Muscle of leg (tissue), 11 donors: Measurements from ENCODE around the gene TRABD2A. TPM values are rescaled to one million over a fixed set of nuclear protein-coding genes. Genes with fewer than 3 reads are reported as not detected.
A peak's percentile ranks its signal among the peaks of the same experiment; 100 is the strongest.

Experiments used
- DNase-seq: peaks from one replicate; pipeline ENCODE4 v3.0.0; 2013
- H3K27ac ChIP-seq: one replicate; pipeline ENCODE4 v1.5.1; 2013; ENCODE audit warnings: mild to moderate bottlenecking, low read length, control low read depth
- H3K27me3 ChIP-seq: one replicate; pipeline ENCODE4 v1.6.1; 2013; ENCODE audit warnings: low read length; ENCODE audit not compliant: control insufficient read depth, insufficient read depth
- H3K36me3 ChIP-seq: one replicate; pipeline ENCODE4 v1.6.1; 2013; ENCODE audit warnings: low read length; ENCODE audit not compliant: control insufficient read depth, insufficient read depth
- H3K4me1 ChIP-seq: one replicate; pipeline ENCODE4 v1.6.1; 2013; ENCODE audit warnings: low read length; ENCODE audit not compliant: control insufficient read depth, insufficient read depth
- H3K4me3 ChIP-seq: one replicate; pipeline ENCODE4 v1.5.1; 2013; ENCODE audit warnings: low read length, control low read depth
- H3K9me3 ChIP-seq: replicated peaks from 2 replicates; pipeline ENCODE4 v1.6.1; 2013; ENCODE audit warnings: low read depth, low read length; ENCODE audit not compliant: control insufficient read depth
- WGBS: methylation state at CpG from one replicate; pipeline ENCODE4 v1.1.5; 2013; ENCODE audit warnings: missing lambda C conversion rate; ENCODE audit not compliant: insufficient coverage; 5-methylcytosine and 5-hydroxymethylcytosine counted together
- polyA plus RNA-seq, 8 donors: library from polyadenylated mRNA; unstranded; fragments of 120-200 nt; gene quantifications; one replicate each; pipeline versions ENCODE4 v1.2.1 to v1.2.3, GENCODE V29; 2013; ENCODE audit warnings: inconsistent platforms in 1 of 8, low replicate concordance in 1 of 8; ENCODE audit not compliant: insufficient read length in 8 of 8, insufficient read depth in 1 of 8
- total RNA-seq: library from RNA; stranded (reverse); fragments of 120-200 nt; gene quantifications from one replicate; pipeline ENCODE4 v1.2.4, GENCODE V29; 2013

The TRABD2A gene
- total and polyA plus RNA-seq, 9 donors: 0.07 to 1.3 (median 0.23) TPM

GRCh38 chr2:84851876-84852275, 29.0 kb downstream of the TRABD2A start:
- Histone ChIP-seq H3K4me3 (no peak overlapping the region), H3K27me3 (peaks cover 2% of the 10 kb centered on the region), H3K9me3 (no peaks in the 10 kb centered on the region), H3K27ac (no peak overlapping the region), H3K36me3 (no peaks in the 10 kb centered on the region), H3K4me1 (no peaks in the 10 kb centered on the region)
- WGBS: no CpG with 5 or more reads among the region's 3 CpGs
- DNase-seq: no peak

DNA sequence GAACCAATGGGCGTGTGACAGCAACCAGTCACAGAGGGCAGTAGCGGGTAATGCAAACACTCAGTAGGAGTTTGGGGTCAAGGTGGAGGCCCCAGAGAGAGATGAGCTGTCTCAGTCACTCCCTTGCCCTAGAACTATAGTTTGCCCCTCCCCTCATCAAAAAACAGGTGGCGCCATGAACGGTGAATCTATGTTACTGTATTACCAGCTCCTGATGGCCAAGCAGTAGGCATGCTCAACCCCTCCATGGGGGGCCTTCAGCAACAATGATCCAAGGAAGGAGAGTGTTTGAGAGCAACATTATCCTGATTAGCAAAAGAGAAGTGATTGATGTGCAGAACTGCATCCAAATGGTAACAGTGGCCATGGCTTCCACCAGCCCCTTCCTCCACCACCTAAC, 30.4 kb downstream of the TRABD2A start:
- no peaks in the 10 kb centered on the region for H3K4me1 ChIP-seq

DNA sequence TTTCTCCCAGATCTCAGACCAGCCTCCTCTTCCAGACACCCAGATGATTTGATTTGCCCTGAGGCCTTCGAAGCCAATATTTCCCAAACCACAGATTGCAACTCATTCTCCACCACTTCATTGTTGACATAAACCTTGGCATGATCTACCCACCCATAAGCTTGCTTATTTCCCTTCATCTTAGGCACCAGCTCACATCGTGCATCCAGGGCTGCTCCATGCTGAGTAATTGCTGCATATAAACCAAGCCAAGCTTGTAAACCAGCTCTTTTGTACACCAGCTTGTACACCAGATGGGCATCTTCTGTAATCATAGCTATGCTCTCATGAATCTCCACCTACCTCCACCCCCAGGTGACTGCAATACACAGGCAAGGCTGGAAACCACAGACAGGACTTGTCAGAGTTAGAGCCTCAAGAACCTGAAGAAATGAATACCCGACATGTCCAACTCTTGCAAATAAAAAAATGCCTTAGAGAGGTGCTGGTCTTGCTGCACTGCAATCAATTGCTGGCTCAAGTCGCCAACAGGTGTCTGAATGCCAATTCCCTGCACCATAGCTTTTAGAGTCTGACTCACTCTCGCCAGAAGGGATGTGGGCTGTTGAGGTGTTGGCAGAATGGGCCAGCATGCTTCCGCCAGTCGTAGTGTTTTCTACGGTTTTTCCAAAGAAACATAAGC, 31.5 kb downstream of the TRABD2A start:
- Histone ChIP-seq H3K36me3 (no peaks in the 10 kb centered on the region), H3K27ac (no peak overlapping the region), H3K4me1 (no peaks in the 10 kb centered on the region), H3K27me3 (peaks cover 2% of the 10 kb centered on the region), H3K4me3 (no peak overlapping the region), H3K9me3 (no peaks in the 10 kb centered on the region)
- WGBS: 84% methylated on average over 4 of the region's 8 CpGs
- no peak for DNase-seq

More for the DNA sequence above, 30.4 kb downstream of the TRABD2A start:
- DNase-seq: no peak
- H3K27me3 ChIP-seq: peaks cover 2% of the 10 kb centered on the region
- H3K4me3 ChIP-seq: no peak overlapping the region
- H3K36me3 ChIP-seq: no peaks in the 10 kb centered on the region
- H3K9me3 ChIP-seq: no peaks in the 10 kb centered on the region
- no peak overlapping the region for H3K27ac ChIP-seq
- WGBS: no CpG with 5 or more reads among the region's 4 CpGs

GRCh38 chr2:84847326-84848050, 33.4 kb downstream of the TRABD2A start:
- H3K4me1 ChIP-seq: no peaks in the 10 kb centered on the region
- no peak overlapping the region for H3K4me3 ChIP-seq
- no peaks in the 10 kb centered on the region for H3K36me3 ChIP-seq
- 100% methylated on average over 1 of the region's 5 CpGs for WGBS
- no peaks in the 10 kb centered on the region for H3K9me3 ChIP-seq
- no peak overlapping the region for H3K27ac ChIP-seq
- DNase-seq: no peak
- peaks cover 2% of the 10 kb centered on the region for H3K27me3 ChIP-seq

DNA sequence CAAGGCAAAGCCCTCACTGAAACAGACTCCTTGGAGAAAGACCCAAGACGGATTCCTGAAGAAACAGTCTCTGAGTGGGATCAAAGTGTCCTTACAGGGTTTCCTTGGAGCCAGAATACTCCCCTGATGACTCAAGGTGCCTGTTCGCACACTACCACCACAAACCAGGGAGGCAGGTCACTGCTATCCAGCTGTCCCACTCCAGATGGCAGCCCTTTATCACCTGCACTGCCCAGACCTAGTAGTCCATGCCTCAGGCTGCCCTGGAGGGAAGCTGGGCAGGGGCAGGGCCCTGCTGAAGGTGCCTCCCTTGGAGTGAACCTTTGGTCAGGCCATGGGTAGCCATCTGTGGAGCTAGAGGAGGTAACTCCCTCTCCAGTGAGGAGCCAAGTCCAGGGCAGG, 34.1 kb downstream of the TRABD2A start:
- Histone ChIP-seq H3K4me3 (no peak overlapping the region), H3K9me3 (no peaks in the 10 kb centered on the region), H3K36me3 (no peaks in the 10 kb centered on the region), H3K27me3 (peaks cover 2% of the 10 kb centered on the region), H3K4me1 (no peaks in the 10 kb centered on the region), H3K27ac (no peak overlapping the region)
- no peak for DNase-seq
- WGBS: 83% methylated on average over 2 of the region's 2 CpGs

GRCh38 chr2:84846041-84846663, 34.7 kb downstream of the TRABD2A start:
- no peaks in the 10 kb centered on the region for H3K9me3 ChIP-seq
- no peaks in the 10 kb centered on the region for H3K36me3 ChIP-seq
- no peaks in the 10 kb centered on the region for H3K4me1 ChIP-seq
- DNase-seq: peak; percentile 34
- no peak overlapping the region for H3K27ac ChIP-seq
- H3K4me3 ChIP-seq: no peak overlapping the region
- peaks cover 2% of the 10 kb centered on the region for H3K27me3 ChIP-seq
- WGBS: 56% methylated on average over 2 of the region's 5 CpGs

DNA sequence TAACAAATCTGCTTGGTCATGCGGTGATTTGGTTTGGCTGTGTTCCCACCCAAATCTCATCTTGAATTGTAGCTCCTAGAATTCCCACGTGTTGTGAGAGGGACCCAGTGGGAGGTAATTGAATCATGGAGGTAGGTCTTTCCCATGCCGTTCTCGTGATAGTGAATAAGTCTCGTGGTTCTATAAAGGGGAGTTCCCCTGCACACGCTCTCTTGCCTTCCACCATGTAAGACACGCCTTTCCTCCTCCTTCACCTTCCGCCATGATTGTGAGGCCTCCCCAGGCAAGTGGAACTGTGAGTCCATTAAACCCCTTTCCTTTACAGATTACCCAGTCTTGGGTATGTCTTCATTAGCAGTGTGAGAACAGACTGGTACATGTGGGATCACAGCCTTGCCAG, 36.7 kb downstream of the TRABD2A start:
- Histone ChIP-seq H3K4me3 (no peak overlapping the region), H3K27ac (no peak overlapping the region), H3K9me3 (no peaks in the 10 kb centered on the region), H3K27me3 (no peaks in the 10 kb centered on the region), H3K4me1 (no peaks in the 10 kb centered on the region), H3K36me3 (no peaks in the 10 kb centered on the region)
- no peak for DNase-seq
- 90% methylated on average over 2 of the region's 8 CpGs for WGBS

DNA sequence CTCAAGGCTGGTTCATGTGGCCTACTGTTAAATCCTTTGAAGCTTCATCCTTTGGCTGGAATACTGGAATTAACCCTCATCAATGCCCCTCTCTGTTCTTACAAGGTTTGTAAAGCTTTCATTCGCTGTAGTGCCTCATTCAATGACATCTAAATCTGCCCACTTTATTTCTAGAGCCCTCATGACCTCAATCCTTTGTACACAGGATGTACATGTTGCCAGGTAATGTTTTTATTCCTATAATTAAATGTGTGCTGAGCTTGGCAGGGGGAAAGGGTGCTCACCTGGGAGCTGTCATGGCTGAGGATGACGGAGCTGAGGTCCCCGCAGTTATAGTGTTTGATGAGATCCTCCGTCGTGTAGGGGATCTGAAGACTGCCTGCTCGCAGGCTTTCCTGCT, 39.3 kb downstream of the TRABD2A start:
- H3K4me3 ChIP-seq: no peak overlapping the region
- H3K27me3 ChIP-seq: no peaks in the 10 kb centered on the region
- H3K27ac ChIP-seq: no peak overlapping the region
- WGBS: 61% methylated on average over 5 of the region's 6 CpGs
- H3K4me1 ChIP-seq: no peaks in the 10 kb centered on the region
- DNase-seq: no peak
- H3K36me3 ChIP-seq: no peaks in the 10 kb centered on the region
- peaks cover 2% of the 10 kb centered on the region for H3K9me3 ChIP-seq

- no peaks in the 10 kb centered on the region for H3K27me3 ChIP-seq
- H3K36me3 ChIP-seq: no peaks in the 10 kb centered on the region
- no peak overlapping the region for H3K27ac ChIP-seq
- no peaks in the 10 kb centered on the region for H3K4me1 ChIP-seq
- H3K4me3 ChIP-seq: no peak overlapping the region
- no peak for DNase-seq
- H3K9me3 ChIP-seq: peaks cover 4% of the 10 kb centered on the region
- WGBS: 68% methylated on average over 3 of the region's 3 CpGs
Observed at GRCh38 chr2:84840306-84840705, 40.6 kb downstream of the TRABD2A start.

- Histone ChIP-seq H3K27ac (no peak overlapping the region), H3K4me3 (no peak overlapping the region), H3K27me3 (no peaks in the 10 kb centered on the region), H3K4me1 (no peaks in the 10 kb centered on the region), H3K9me3 (peaks cover 4% of the 10 kb centered on the region), H3K36me3 (no peaks in the 10 kb centered on the region)
- WGBS: 67% methylated on average over 4 of the region's 4 CpGs
- no peak for DNase-seq
Observed at GRCh38 chr2:84839851-84840250, 41.0 kb downstream of the TRABD2A start.
